ENCODE results near the gene SYT5. TPM values are rescaled to one million over a fixed set of nuclear protein-coding genes. Genes with fewer than 3 reads are reported as not detected.

Gene SYT5
- total and polyA plus RNA-seq, 9 of the 15 experiments (the other 6 are each of a cell fraction or from before 2014, with no cell fraction given) = 1.3 to 20.9 (median 8.8) TPM

GRCh38 chr19:55216461-55217198 is 36.5 kb upstream of the SYT5 start (continued):
- TF ChIP-seq FIP1L1 (IDR thresholded peaks at IDR 0.05; ENCODE audit: low read depth, low read length, poor library complexity, severe bottlenecking) = peak; percentile 41
- TF ChIP-seq SMARCA4 (IDR thresholded peaks at IDR 0.05) = peak; percentile 76
- TF ChIP-seq PYGO2 (tag; IDR thresholded peaks at IDR 0.05) = peak; percentile 48; the same call in 1 of the 2 replicates
- TF ChIP-seq CCAR2 (IDR thresholded peaks at IDR 0.05; ENCODE audit: low read depth, low read length) = peak; percentile 89
- TF ChIP-seq, protein P1, sequence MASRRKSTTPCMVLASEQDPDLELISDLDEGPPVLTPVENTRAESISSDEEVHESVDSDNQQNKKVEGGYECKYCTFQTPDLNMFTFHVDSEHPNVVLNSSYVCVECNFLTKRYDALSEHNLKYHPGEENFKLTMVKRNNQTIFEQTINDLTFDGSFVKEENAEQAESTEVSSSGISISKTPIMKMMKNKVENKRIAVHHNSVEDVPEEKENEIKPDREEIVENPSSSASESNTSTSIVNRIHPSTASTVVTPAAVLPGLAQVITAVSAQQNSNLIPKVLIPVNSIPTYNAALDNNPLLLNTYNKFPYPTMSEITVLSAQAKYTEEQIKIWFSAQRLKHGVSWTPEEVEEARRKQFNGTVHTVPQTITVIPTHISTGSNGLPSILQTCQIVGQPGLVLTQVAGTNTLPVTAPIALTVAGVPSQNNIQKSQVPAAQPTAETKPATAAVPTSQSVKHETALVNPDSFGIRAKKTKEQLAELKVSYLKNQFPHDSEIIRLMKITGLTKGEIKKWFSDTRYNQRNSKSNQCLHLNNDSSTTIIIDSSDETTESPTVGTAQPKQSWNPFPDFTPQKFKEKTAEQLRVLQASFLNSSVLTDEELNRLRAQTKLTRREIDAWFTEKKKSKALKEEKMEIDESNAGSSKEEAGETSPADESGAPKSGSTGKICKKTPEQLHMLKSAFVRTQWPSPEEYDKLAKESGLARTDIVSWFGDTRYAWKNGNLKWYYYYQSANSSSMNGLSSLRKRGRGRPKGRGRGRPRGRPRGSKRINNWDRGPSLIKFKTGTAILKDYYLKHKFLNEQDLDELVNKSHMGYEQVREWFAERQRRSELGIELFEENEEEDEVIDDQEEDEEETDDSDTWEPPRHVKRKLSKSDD (conservative IDR thresholded peaks at IDR 0.05; ENCODE audit: low read length) = peak; percentile 58; the same call in 1 of the 2 replicates
- TF ChIP-seq XRCC4 (IDR thresholded peaks at IDR 0.05; ENCODE audit: extremely low read depth, insufficient read depth, insufficient read length) = no peak
- TF ChIP-seq ZNF316 (IDR thresholded peaks at IDR 0.05) = peak; percentile 97
- TF ChIP-seq ZNF75A (CRISPR knock-in tag; IDR thresholded peaks at IDR 0.05) = peak; percentile 38; the same call in 1 of the 2 replicates
- TF ChIP-seq SUPT5H (IDR thresholded peaks at IDR 0.05) = peak; percentile 74
- TF ChIP-seq, protein P2, sequence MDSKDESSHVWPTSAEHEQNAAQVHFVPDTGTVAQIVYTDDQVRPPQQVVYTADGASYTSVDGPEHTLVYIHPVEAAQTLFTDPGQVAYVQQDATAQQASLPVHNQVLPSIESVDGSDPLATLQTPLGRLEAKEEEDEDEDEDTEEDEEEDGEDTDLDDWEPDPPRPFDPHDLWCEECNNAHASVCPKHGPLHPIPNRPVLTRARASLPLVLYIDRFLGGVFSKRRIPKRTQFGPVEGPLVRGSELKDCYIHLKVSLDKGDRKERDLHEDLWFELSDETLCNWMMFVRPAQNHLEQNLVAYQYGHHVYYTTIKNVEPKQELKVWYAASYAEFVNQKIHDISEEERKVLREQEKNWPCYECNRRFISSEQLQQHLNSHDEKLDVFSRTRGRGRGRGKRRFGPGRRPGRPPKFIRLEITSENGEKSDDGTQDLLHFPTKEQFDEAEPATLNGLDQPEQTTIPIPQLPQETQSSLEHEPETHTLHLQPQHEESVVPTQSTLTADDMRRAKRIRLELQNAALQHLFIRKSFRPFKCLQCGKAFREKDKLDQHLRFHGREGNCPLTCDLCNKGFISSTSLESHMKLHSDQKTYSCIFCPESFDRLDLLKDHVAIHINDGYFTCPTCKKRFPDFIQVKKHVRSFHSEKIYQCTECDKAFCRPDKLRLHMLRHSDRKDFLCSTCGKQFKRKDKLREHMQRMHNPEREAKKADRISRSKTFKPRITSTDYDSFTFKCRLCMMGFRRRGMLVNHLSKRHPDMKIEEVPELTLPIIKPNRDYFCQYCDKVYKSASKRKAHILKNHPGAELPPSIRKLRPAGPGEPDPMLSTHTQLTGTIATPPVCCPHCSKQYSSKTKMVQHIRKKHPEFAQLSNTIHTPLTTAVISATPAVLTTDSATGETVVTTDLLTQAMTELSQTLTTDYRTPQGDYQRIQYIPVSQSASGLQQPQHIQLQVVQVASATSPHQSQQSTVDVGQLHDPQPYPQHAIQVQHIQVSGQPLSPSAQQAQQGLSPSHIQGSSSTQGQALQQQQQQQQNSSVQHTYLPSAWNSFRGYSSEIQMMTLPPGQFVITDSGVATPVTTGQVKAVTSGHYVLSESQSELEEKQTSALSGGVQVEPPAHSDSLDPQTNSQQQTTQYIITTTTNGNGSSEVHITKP (IDR thresholded peaks at IDR 0.05; ENCODE audit: partially characterized antibody) = peak; percentile 66
- no peak for TF ChIP-seq NCOA2 (IDR thresholded peaks at IDR 0.05; ENCODE audit: partially characterized antibody in 2 of 2)
- TF ChIP-seq SMAD4 (CRISPR knock-in tag; conservative IDR thresholded peaks at IDR 0.05) = peak; percentile 89
- TF ChIP-seq CREM (IDR thresholded peaks at IDR 0.05; ENCODE audit: low read depth) = peak; percentile 95
- TF ChIP-seq FOXJ2 (tag; IDR thresholded peaks at IDR 0.05) = peak; percentile 88
- TF ChIP-seq, protein P3, sequence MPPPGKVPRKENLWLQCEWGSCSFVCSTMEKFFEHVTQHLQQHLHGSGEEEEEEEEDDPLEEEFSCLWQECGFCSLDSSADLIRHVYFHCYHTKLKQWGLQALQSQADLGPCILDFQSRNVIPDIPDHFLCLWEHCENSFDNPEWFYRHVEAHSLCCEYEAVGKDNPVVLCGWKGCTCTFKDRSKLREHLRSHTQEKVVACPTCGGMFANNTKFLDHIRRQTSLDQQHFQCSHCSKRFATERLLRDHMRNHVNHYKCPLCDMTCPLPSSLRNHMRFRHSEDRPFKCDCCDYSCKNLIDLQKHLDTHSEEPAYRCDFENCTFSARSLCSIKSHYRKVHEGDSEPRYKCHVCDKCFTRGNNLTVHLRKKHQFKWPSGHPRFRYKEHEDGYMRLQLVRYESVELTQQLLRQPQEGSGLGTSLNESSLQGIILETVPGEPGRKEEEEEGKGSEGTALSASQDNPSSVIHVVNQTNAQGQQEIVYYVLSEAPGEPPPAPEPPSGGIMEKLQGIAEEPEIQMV (tag; conservative IDR thresholded peaks at IDR 0.05; ENCODE audit: low read depth) = no peak
- TF ChIP-seq ZSCAN32 (CRISPR knock-in tag; IDR thresholded peaks at IDR 0.05) = no peak
- no peak for TF ChIP-seq MCM2 (IDR thresholded peaks at IDR 0.05; ENCODE audit: low read depth)
- peak; percentile 48; the same call in 1 of the 2 replicates for TF ChIP-seq ZNF263 (CRISPR knock-in tag; IDR thresholded peaks at IDR 0.05; ENCODE audit: borderline replicate concordance)
- no peak for TF ChIP-seq HES1 (IDR thresholded peaks at IDR 0.05; ENCODE audit: low read depth)
- no peak for TF ChIP-seq CBX5 (IDR thresholded peaks at IDR 0.05; ENCODE audit: borderline replicate concordance, low read depth)
